Left colon (tissue), 2 donors: ENCODE results near the gene DMXL1. TPM values are rescaled to one million over a fixed set of nuclear protein-coding genes. Genes with fewer than 3 reads are reported as not detected.
"Not testable (repeated sequence)": the region's sequence is repeated elsewhere in the genome, so short reads cannot be mapped to it uniquely, and the experiment has no call there.

Experiments used
- ATAC-seq: fragments of 200-7000 bp; cut with Tn5 transposase; one replicate; pipeline ENCODE4 v1.9.1; 2020; ENCODE audit warnings: mild to moderate bottlenecking, moderate library complexity
- DNase-seq, 2 donors: peaks; one replicate each; pipeline ENCODE4 v3.0.0-alpha.2; 2020
- intact Hi-C, 2 donors: fragments of 100-400 bp; cut with DNase I in 1 of 2; cut with micrococcal nuclease in 1 of 2; formaldehyde crosslinking; loops; one replicate each; pipeline versions ENCODE4 v1.11.2 to v1.14.0; 2022; cut with DNase I, micrococcal nuclease
- total RNA-seq, 2 donors: library from RNA; stranded (reverse); fragmentation: NEBNext Ultra II Directional; extraction: Animal tissue kit (Norgen Biotek cat#: 25700); gene quantifications; one replicate each; pipeline ENCODE4 v1.2.1, GENCODE V29; 2021
- donor health status: DM: no; HTN: no; CAD: no.
- donor health status: DM: yes; HTN: yes; CAD: no.

Gene DMXL1
- total RNA-seq, 2 donors from 2014 or later: 48.0 to 49.6 TPM

GRCh38 chr5:119239826-119240225 lies 168.9 kb downstream of the DMXL1 start:
- ATAC-seq, DNase-seq, intact Hi-C loops: not testable (repeated sequence)

DNA sequence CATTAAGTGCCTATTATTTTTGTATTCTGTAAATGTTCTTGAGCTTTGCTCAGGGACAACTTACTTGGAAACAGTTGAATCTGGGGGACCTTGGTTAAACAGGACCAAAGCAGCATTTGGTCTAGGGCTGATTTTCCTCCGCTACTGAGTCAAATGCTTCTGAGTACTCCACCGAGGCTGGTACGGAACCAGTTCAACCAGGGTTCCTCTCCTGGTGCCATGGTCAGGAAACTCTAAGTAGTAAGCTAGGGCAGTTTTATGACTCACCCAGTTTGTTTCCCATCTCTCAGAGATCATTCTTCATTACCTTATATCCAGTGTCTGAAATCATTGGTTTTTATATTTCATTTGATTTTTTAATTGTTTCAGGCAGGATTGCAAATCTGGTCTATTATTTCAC lies 173.0 kb downstream of the DMXL1 start:
- no peak for ATAC-seq
- DNase-seq: no peak
- intact Hi-C loops: no loop called here

- intact Hi-C loops: no loop called here
- DNase-seq (no peak), ATAC-seq (no peak)
These were observed 180.3 kb downstream of the DMXL1 start for GRCh38 chr5:119250946-119251901.

GRCh38 chr5:119255571-119256356 lies 184.9 kb downstream of the DMXL1 start:
- peak; percentile 80 to 92 for DNase-seq

GRCh38 chr5:119257613-119258012 lies 186.7 kb downstream of the DMXL1 start:
- DNase-seq: no peak
- no peak for ATAC-seq
- intact Hi-C loops: no loop called here

More at GRCh38 chr5:119255571-119256356, 184.9 kb downstream of the DMXL1 start:
- peak; percentile 98 for ATAC-seq
- intact Hi-C loops: no loop called here

DNA sequence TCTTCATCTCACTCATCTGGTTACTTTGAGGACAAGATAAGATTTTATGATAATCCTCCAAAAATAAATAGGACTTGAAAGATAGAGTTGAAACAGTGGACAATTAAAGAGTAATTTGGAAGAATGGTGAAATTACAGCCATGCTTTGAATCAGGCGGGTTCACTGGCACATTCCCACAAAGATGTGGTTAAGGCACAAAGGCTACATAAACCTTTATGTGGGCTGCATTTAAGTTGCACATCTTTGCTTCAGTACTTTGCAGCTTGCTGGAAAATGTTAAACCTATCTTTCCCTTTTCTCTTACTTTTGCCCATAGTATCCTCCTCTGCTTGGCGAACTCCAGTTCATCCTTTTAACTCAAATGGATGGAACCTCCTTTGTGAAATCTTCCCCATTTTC lies 192.8 kb downstream of the DMXL1 start:
- no peak for DNase-seq

GRCh38 chr5:119264186-119264585 lies 193.3 kb downstream of the DMXL1 start:
- intact Hi-C loops: loop anchor here in 1 of 2 donors (10.0 kb wide), 1 partner anchor 151 kb away; no protein-coding TSS in a partner anchor
- DNase-seq: no peak
- ATAC-seq: no peak

More for the DNA sequence above, 192.8 kb downstream of the DMXL1 start:
- intact Hi-C loops: loop anchor here in 1 of 2 donors (10.0 kb wide), 1 partner anchor 151 kb away; no protein-coding TSS in a partner anchor
- no peak for ATAC-seq

DNA sequence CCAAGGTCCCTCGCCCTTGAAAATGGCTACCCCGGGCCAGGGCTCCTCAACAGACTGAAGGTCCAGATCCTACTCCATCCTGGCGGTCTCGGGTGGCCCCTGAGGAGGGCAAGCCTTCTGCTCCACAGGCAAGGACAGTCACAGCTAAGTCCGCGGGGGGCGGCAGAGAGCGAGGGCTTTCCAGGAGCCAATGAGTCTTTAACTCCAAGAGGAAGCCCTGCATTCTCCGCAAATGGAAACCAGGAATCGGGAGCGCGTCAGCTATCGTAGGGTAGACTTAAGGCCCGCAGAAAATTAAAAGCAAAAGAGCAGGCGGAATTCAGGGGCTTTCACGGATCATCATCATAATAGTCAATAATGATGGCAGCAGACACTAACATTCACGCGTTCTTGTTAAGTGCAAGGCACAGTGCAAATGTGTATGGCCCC lies 197.1 kb downstream of the DMXL1 start:
- ATAC-seq: peak; percentile 78
- intact Hi-C loops: loop anchor here in 1 of 2 donors (10.0 kb wide), 1 partner anchor 147 kb away; no protein-coding TSS in a partner anchor
- peak; percentile 94 to 95 for DNase-seq

DNA sequence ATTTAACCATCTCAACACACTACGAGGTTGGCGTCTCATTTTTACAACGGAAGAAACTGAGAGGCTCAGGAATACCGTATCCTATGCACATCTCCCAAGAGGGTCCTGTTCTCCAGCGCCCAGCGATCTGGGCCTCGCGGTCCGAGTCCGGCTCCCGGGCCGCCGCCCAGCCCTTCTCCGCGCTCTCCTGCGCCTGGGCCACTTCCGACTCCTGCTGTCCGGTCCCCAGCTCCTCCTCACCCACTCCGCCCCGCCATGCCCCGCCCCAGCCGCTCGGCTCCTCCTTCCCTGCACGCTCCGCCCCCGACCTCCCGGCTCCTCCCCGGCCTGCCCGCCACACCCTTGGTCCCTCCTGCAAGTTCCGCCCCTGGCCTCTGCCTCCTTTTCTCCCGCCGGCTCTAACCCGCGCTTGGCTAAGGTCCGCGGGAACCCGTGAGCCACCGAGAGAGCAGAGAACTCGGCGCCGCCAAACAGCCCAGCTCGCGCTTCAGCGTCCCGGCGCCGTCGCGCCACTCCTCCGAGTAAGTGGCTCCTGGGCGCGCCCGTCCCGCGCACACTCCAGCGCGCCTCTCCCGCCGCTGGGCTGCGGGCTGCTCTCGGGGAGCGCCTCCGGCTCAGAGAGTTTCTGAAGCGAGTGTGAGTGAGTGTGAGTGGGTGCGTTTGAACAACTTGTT lies 197.6 kb downstream of the DMXL1 start:
- DNase-seq (peak; percentile 98), ATAC-seq (peak; percentile 94)
- intact Hi-C loops: loop anchor here in 1 of 2 donors (10.0 kb wide), 1 partner anchor 146 kb away; no protein-coding TSS in a partner anchor

DNA sequence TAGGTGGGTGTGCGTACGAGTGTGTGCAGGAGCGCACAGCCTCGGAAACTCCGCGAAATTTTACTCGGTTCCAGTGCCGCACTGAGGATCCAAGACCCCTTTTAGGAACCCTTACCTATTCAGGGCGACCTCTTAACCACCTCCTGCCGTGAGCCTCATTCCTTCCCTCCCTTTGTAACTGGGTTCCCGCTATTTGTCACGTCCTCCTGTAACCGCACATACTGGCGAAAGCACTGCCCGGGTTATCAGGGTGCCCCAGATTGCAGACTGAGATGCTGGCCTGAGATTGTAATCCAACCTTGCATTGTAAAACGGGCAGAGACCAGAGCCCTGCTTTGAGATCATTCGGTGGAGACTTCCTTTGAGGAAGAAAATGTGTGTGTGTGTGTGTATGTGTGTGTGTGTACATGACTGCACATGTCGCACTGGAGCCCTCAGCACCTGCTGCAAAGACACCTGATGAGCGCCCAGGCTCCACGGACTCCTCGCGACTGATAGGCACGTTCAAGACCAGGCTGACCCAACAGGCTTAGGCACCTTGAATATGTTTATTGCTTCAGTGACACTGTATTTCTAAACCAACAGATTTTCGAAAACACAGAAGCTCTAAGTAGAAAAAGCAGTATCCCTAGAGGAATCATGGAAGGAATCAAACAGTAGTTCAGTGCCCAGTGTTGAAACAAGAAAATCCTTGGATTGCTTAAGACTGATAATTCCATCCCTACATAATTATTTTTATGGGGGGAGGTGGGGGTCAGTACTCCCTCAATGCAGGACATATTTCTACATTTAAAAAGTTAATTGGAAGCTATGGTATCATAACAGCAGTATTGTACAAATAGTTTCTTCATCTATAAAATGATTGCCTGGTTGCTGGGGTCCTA lies 198.4 kb downstream of the DMXL1 start:
- peak; percentile 47 to 58 for DNase-seq
- ATAC-seq: peak; percentile 31
- intact Hi-C loops: loop anchor here in 1 of 2 donors (10.0 kb wide), 1 partner anchor 145 kb away; no protein-coding TSS in a partner anchor

DNA sequence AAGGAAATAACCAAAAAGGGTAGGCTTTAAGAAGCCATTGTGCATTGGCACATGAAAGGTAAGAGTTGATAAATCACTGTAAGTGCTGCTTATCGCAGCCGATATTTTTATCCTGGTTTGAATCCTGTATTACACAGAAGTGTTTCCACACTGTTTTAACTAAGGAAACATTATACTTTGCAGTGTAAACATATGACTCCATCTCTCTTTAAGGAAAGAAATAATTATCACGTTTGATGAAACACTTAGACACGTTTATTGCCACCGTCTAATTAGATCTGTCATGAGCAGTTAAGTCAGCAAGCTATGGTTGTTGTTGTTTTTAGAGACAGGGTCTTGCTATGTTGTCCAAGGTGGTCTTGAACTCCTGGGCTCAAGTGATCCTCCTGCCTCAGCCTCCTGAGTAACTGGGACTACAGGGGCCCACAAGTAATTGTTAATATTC lies 199.3 kb downstream of the DMXL1 start:
- intact Hi-C loops: no loop called here
- no peak for ATAC-seq
- DNase-seq: no peak

DNA sequence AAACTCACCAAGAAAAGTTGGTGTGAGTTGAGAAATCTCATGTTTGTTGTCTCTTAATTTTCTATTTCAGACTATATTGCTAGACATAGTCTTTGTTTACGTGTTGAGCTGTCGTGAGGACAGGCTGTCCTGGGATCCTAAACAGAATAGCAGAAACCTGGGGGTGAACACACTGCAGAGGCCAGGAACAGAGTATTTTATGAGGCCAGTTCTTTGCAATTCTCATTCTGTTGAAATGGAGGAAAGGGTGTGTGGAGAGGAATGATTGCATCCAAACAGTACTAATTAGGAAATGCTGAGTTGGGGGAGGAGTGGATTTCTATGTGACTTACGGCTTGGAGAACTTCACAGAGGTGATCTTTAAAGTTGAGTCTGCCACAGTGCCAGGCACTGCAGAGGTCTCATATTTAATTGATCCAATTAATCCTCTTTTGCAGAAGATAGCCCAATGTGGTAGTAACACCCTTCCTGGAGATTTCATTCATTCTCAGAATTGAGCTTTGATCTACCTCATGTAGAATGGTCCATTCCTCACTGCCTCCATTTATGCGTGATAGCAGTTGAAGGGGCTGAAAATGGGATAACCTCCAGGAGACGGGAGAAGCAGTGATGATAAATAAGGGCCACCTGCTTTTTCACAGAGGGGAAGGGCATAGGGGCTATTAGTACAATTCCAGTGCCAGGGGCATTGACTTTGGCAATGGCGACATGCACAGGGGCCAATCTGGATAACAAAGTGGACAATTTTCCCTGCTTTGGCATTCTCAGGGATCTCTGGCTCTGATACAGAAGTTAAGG lies 200.3 kb downstream of the DMXL1 start:
- DNase-seq (no peak), ATAC-seq (no peak)
- intact Hi-C loops: no loop called here

GRCh38 chr5:119271758-119272730 lies 201.2 kb downstream of the DMXL1 start:
- intact Hi-C loops: no loop called here
- ATAC-seq: no peak
- no peak for DNase-seq

GRCh38 chr5:119273391-119273839 lies 202.5 kb downstream of the DMXL1 start:
- ATAC-seq (no peak), DNase-seq (no peak)
- intact Hi-C loops: no loop called here

DNA sequence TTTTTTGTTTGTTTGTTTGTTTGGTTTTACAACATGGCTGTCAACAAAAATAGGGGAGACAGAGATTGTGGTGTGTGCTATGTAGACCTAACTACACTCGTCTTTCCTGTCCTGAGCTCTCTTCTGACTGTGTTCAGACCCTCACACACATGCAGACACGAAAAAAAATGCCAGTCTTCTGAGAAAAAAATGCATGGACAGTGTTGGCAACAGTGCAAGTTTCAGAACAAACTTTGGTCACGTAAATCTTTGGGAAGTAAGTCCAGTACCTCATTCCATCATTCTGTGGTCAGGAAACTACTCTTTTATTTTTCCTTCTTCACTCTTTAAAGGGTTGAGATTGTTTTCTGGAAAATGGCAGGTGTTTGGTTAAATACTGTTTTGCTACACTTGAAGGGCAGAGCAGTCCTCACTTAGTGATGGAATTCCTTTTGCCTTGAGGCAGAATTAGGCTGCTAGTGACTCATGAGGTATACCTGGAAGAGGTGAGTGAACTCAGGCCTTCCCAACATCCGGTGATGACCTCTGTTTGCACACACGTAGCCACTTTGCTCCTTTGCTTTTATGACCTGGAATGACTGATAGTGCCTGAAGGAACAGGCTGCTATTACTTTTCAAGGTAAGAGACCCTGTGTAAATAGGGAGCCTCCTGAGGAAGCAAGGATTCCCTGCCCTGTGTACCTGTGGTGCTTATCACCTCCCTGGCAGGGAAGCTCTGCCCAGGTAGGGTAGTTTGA lies 203.3 kb downstream of the DMXL1 start:
- peak; percentile 15 to 61 for DNase-seq
- intact Hi-C loops: no loop called here
- peak; percentile 92 for ATAC-seq
